SW480 (cell line): ENCODE results near the gene SEL1L2.

Experiments used
- DNase-seq: peaks from one replicate; pipeline ENCODE4 v3.0.0-alpha.2; 2016; ENCODE audit warnings: low spot score

The SEL1L2 gene

DNA sequence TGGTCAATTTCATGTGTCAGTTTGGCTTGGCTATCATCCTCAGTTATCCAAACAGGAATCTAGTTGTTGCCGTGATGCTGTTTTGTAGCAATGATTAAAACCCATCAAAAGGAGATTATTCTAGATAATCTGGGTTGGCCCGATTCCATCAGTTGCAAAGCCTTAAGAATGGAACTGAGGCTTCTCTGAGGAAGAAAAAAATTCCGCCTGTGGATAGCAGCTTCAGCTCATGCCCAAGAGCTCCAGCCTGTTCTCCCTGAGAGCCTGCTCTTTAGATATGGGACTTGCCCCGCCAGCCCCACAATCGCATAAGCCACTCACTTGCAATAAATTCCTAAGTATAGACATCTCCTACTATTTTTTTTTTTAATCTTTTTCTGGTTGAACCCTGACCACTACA lies 61.5 kb downstream of the SEL1L2 start:
- DNase-seq, result no peak

DNA sequence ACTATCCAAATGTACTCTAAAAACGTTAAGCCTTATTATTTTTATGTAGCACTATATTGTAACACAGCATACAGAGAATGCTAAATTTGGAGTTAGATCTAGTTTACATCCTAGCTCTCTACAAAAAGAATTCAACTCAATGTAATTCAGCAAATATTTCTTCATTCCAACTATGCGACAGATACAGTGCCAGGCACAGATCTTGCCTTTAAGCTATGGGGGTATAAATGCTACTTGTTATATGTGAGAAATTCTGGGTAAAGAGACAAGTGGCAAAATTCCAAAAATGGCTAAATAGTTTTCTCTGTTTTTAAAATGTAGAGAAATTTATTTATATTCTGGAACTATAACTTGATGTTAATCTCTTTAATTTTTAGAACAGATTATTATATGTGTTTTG lies 63.2 kb downstream of the SEL1L2 start:
- no peak for DNase-seq

DNA sequence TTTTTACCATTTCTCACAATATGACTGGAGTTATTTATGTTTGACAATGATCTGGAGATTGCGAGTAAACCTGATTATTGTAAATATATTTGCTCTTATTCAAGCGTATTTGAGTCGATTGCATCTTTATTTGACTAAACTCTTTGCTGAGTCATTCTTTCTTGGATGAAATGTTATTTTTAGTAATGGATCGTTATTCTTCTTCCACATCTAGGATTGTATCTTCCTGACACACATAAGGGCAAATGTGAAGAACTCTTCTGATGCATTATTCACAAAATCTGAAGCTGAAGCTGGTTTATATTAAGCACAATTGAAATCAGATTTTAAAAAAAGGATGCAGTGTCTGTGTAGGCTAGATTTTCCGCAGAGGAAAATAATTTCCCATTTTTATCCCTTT lies 68.2 kb downstream of the SEL1L2 start:
- no peak for DNase-seq

DNA sequence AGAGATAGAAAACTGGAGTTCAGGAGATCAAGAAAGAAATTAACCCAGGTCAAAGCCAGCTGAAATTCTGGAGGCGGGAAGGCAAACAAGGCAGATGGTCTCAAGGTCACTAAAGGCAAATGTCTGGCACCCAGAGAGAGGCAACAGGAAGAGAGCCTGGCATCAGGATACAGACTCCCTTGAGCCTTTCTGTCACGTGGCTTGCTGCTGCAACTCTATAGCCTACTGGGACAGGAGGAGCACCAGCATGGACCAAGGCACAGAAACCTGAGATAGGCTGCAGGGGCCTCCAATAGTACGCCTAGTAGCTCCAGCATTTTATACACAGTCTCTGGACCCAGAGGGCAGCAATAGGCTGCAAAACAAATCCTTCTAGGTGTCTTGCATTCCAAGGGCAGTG lies 75.1 kb downstream of the SEL1L2 start:
- DNase-seq, result no peak

DNA sequence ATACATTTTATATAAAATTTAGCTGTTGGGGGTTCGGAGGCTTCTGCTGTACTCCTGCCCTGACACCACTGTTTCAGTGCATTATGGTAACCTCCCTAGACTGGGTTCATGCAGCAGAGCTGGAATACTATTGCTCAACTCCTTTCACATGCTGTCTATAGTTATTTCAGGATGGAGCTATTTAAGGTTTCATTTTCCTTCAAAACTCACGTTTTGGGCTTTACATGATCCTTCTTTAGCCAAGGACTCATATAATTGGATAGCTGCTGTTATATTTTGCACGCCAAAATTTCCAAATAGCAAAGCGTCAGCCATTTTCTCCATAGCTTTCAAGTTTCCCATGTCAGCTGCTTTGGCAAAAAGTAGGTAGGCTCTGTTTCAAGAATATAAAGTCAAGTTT lies 76.8 kb downstream of the SEL1L2 start:
- DNase-seq, result no peak

DNA sequence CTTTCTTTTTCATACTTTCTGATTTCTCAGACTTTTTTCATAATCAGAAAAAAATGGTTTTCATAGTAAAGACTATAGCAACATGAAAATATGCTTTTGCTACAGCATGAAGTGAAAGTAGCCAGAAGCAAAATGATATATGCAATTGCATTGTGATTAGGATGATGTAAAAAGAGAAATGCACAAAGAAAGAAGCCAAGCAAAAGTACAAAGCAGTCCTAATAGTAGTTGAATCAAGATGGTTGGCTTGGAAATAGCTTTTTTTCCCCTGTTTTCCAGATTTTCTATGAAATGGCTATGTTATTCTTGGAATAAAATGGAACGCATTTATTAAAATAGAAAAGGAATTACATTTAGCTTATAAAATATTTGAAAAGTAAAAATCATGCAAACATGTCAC lies 77.3 kb downstream of the SEL1L2 start:
- DNase-seq, result no peak

DNA sequence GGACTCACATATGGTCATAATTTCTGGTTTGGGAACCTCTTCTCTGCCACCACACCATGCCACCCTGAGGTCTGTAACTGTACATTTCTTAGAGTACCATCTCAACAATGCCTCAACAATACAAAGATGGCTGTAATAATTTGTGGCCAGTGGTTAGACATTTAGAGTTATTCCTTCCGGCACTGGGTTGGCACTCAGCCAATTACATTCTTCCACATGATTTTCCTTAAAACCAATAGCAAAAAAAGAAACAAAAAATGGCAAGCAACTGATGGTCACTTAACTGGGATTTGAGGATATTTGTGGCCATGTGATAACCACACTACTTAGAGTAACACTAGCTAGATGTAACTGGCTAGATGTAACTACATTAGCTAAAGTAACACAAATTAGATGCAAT lies 79.9 kb downstream of the SEL1L2 start:
- DNase-seq, result no peak

DNA sequence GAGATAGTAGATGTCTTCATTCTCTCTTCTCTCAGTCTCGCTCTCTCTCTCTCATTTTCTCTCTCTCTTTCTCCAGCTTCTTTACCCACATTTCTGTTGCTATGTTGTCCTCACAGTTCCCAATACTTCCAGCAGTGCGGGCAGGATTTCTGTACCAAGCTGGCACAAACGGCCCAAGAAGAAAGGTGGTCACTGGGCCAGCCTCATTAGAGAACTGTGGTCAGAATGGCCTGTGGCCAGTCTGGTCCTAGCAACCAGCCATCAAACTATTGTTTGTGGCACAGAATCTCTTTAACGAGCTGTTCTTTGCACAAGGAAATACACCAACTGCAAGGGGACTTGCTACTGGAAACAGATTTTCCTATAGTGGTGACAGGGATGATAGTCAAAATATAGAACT lies 81.3 kb downstream of the SEL1L2 start:
- DNase-seq, result no peak

DNA sequence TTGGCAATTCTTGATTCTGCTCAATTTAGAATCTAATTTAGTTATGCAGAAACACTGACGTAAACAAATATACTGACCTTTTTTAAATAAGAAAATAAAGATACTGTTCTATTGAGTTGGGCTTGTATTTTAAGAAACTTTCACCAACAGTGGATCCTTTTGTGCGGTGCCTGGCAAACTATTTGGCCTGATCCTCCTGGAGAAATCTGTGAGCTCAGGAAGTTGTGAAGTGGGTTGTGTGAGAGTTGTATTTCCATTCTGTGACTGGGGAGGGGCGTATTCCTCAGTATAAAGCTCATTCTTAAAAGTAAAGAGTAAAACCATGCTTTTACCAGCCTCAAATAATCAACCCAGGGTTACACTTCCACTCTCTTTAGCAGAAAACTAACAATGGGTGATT lies 85.6 kb downstream of the SEL1L2 start:
- no peak for DNase-seq

DNA sequence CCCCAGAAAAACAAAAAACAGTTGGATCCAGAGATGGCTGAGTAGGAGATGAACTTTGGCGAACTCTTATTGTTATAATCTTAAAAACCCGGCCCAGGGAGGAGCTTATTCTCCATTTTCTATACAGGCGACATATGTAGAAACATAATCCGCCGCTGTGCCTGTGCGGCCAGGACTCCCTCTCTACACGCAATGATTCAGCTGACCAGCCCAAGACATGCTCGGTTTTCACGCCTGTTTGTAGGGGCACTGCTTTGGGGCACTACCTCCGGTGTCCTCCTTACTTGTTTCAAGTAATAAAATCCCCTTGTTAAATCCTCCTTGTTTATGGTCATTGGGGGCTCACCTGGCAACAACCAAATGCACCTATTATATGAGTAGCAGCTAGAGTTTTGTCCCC lies 89.9 kb downstream of the SEL1L2 start:
- no peak for DNase-seq

DNA sequence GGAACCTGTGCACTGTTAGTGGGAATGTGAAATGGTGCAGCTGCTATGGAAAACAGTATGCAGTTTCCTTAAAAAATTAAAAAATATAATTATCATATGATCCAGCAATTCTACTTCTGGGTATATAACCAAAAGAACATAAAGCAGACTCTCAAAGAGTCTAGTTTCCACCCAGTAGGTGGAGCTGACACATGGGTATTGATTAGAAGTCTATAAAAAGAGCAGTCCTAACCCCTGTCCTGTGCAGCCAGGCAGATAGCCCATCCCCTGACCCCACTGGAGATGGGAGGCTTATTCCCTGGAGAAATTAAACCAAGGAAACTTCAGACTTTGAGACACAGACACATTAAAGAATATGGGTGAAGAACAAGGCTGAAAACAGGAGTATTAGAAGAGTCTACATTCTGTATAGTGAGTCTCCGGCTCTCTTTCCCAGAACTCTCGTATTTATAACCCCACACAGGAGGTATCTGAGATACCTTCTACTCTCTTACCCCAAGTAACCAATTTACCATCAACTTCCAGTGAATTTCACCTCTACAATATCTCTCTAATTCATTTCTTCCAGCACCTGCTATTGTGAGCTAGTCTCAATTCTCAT lies 92.3 kb downstream of the SEL1L2 start:
- DNase-seq, result peak; percentile 39

DNA sequence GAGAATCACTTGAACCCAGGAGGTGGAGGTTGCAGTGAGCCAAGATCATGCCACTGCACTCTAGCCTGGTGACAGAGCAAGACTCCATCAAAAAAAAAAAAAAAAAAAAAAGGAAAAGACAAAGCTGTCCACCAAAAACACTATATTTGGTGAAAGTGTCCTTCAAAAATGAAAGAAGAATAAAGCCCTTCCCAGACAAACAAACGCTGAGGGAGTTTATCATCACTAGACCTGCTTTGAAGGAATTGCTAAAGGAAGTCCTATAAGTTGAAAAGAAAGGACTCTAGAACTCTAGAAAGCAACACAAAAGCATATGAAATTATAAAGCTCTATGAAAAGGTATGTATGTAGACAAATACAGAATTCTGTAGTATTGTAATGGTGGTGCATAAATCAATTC lies 98.8 kb downstream of the SEL1L2 start:
- DNase-seq, result no peak

DNA sequence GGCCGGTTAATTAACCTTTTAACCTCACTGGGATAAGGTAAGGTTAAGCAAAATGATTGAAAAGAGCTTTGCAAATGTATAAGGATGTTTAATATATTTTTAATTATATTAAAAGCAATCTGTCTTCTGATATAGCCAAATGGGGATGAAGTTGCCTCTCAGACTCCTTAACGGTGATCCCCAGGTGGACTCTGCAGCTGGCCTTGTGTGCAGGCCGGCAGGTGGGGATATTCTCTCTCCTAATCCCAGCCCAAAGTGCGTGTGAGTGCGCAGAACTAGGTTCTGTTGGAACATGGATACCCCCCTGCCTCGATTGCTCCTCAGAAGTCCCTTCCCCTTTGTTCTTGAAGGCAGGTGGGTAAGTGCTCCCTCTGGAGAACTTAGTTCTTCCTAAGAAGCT lies 105.6 kb downstream of the SEL1L2 start:
- DNase-seq, result no peak

DNA sequence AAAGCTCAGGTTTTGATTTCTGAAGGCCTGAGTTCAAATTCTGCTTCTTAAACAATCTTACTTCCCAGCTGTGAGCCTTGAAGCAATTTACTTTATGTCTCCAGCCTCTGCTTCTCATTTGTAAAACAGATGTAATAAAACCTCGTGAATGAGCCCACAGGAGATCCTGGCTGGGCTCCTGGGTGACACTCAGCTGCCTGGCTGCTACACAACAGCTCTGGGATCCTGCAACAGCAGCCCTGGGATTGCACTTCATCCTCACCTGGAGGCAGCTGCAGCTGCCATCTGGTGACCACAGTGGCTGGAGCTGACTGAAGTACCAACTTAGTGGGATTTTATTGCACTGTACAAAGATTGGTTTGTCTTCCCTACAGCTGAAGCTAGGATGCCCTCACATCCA lies 107.0 kb downstream of the SEL1L2 start:
- no peak for DNase-seq

DNA sequence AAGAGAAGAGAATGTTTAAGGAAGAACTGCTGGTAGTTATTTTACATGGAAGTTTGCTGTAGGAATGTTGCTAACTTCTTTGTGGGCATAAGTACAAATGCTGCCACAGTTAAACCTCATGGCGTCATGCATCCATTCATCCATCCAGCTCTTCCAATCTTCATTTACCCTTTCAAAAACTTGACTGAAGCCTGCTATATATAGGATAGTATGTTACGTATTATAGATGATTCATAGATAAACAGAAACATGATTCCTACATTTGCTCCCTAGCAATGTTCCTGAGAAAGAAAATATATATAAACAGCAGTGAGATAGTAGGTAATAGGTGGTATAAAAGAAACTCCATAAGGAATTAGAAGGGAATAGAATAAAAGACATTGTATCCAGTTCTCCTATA lies 111.8 kb downstream of the SEL1L2 start:
- DNase-seq, result no peak

DNA sequence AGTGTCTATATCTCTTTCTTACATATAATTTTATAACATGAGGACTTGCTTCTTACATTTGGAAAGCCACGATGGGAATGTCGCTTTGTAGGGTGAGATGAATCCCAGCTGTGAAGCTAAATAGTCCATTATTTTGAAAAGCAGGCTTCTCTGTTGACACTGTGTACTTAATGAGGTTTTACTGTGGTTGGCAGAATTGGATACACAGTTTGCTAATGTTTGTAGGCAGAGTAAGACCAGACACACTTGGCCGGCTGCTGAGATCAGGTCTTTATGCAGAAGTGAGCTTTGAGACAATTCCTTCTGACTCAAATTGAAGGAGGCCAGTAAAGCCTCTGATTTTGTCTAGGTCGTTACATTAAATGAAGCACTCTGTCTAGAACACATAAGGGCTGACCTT lies 112.6 kb downstream of the SEL1L2 start:
- DNase-seq, result no peak

DNA sequence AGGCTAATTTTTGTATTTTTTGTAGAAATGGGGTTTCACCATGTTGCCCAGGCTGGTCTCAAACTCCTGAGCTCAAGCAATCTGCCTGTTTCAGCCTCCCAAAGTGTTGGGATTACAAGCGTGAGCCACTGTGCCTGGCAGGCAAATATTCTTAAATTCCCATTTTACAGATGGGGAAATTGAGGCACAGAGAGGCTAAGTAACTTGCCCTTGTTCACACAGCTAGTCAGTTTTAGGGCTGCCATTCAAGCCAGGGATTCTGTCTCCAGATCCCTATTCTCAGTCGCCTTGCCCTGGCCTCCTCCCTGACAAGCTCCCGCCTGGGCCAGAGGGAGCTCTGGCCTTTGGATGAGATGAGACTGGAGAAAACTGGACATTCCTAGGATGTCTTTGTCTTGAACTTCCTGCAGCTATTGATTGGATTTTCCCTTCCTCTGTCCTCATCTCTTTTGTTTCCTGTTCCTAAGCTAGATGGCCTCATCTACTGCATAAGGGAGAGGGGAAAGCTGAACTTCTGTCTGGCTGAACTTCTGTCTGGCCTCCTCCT lies 115.1 kb downstream of the SEL1L2 start:
- DNase-seq, result no peak

DNA sequence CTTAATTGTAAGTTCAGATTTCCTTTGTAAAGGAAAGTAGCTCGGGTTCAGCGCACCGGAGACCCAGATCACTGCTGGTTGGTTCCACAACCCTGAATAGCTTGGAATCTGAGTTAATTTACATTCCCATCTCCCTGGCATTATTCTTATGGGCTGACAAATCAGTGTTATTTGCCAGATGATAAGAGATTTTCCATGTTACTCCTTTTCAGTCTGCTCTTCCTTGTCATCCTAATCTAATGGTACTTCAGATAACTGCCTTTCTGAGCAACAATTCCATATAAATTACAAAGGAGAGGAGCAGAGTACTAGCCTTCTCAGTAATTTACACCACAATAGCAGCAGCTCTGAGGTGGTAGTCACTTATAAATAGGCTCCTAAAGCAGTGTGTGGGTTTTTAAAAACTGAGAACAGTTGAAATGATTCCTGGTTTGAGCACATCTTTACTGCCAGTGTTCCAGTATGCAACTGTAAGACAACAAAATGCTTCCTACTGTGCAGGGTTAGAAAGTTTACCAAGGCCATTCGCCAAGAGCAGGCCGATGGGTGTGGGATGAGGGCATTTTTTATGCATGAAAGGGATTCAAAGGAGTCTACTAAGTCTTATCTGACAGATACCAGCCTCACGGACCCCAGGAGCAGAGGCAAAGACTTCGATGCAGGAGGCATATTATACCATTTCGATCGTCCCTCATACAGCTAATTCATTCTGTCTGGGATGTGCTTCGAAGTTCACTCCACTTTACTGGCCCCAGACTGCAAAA lies 115.8 kb downstream of the SEL1L2 start:
- DNase-seq, result no peak

DNA sequence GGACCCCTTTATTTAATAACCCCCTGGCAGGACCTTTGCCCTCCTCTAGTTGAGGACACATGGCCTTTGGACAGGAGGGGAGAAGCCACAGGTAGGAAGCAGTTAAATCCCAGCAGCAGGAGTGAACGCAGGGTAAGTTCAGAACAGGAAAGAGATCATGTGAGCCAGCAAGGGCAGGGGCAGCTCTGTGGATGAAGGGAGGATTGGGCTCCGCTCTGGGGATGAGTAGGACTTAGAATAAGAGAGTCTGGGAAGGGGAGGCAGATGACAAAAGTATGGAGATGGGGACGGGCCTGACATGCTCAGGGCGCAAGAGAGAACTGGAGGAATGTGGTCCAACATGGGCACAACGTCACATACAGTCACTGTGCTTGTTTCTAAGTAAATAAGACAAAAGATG lies 116.6 kb downstream of the SEL1L2 start:
- no peak for DNase-seq

DNA sequence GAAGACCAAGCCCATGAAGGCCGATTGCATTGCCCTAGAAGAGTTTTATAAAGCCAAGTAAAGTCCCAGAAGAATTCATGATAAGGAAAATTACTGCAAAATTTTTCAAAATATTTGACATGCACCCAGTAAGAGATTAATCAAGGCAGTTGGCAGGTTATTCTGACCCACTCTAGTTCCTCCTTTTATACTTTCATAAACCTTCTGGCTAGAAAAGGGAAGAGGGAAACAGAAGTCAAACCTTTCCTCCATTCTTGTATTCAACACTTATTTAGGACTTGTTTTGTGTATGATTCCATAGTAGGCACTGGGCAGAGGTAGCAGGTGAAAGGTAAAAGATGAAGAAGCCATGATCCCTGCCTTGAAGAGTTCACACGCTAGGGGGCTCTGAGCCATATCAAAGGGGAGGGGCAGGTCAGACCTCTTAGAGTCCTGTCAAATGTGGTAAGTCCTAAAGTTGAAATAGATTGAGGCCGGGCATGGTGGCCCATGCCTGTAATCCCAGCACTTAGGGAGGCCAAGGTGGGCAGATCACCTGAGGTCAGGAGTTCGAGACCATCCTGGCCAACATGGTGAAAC lies 120.2 kb downstream of the SEL1L2 start:
- no peak for DNase-seq

DNA sequence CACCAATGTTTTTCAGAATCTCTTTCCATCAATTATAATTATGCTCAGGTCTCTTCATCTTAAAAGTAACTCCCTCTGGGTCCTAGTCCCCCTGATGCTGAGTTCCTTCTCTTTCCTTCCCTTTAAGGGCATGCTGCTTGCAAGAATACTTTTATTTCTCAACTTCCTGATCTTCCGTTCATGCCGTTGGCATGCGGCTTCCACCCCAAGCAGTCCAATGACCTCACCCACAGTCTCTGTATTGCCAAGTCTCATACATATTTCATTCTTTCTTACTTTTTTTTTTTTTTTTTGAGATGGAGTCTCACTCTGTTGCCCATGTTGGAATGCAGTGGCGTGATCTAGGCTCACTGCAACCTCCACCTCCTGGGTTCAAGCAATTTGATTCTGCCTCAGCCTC lies 122.1 kb downstream of the SEL1L2 start:
- no peak for DNase-seq

DNA sequence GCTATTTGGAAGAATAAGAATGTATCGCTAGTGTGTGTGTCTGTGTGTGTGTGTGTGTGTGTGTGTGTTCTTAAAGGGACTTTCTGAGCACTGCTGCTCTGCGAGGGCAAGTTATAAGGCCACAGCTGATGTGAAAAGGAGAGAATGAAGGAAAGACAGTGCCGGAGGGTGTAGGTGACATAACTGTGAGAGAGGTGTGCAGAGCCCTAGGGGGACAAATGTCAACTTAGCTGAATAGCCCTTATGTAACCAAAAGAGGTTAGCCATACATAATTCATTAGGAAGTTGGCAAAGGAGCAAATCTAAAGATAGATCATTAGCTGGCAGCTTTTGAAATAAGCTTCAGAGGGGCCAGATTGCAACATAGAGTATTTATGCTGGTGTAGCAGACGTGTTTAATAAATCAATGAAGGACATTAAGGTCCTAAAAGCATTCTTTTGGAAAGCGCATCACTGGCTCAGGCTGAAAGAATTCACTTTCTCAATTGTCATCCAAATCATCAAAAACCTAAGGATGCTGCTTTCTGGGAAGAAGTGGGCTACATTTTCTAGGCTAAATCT lies 124.5 kb downstream of the SEL1L2 start:
- no peak for DNase-seq

DNA sequence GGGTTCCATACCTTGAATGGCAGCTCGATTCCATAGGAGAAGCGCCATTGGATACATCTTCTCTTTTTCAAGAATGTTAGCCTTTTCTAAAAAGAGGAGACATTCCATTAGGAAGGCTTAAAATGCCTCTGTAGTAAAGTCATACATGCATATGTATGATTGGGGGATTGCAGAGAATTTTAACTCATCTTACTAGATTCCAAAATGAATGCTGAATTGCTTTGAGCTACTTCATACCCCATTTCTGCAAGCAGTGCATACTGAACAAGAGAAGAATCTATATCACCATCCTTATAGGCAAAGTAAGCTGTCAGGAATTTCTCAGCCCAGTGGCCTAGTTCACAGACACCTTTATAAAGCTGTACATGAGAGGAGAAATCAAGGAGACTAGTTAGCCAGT lies 125.3 kb downstream of the SEL1L2 start:
- DNase-seq, result no peak
